Dedifferentiated amniotic fluid mesenchymal stem cell (primary cell): ENCODE data around the gene PNMT.
"Not testable (repeated sequence)": the region's sequence is repeated elsewhere in the genome, so short reads cannot be mapped to it uniquely, and the experiment has no call there.

Source experiments
- DNase-seq: peaks from one replicate; pipeline ENCODE4 v3.0.0-alpha.2; 2016; ENCODE audit errors: extremely low spot score

The PNMT gene

GRCh38 chr17:39709319-39709997 lies 41.2 kb downstream of the PNMT start:
- DNase-seq = no peak

- no peak for DNase-seq
Observed at GRCh38 chr17:39709998-39710964, 42.0 kb downstream of the PNMT start.

GRCh38 chr17:39711071-39711470 lies 42.8 kb downstream of the PNMT start:
- DNase-seq = not testable (repeated sequence)

- DNase-seq = no peak
Observed at GRCh38 chr17:39711851-39712250, 43.6 kb downstream of the PNMT start.

GRCh38 chr17:39714234-39714633 lies 46.0 kb downstream of the PNMT start:
- no peak for DNase-seq

- no peak for DNase-seq
Observed at GRCh38 chr17:39715375-39716072, 47.3 kb downstream of the PNMT start.

- DNase-seq = no peak
Observed at GRCh38 chr17:39716073-39716818, 48.0 kb downstream of the PNMT start.

- DNase-seq = no peak
Observed at GRCh38 chr17:39716879-39717536, 48.8 kb downstream of the PNMT start.

- no peak for DNase-seq
Observed at GRCh38 chr17:39717660-39718059, 49.4 kb downstream of the PNMT start.

GRCh38 chr17:39719563-39720355 lies 51.5 kb downstream of the PNMT start:
- DNase-seq = no peak
